Adrenal gland (tissue), 5 donors: Measurements from ENCODE around the gene SEC14L6.

ENCODE experiments used
- POLR2A ChIP-seq, 2 donors: fragments of 450-650 bp; IDR thresholded peaks; one replicate each; pipeline ENCODE4 v1.6.1; 2017; ENCODE audit warnings: antibody characterized with exemption in 2 of 2, mild to moderate bottlenecking in 2 of 2, moderate library complexity in 1 of 2
- TF ChIP-seq, protein P1 (sequence below), 6 experiments: fragments of 450-650 bp in 4 of 6; fragments of 200-600 bp in 2 of 6; sonication (generic) in 1 of 6; IDR thresholded peaks; 1 replicate in 5 of 6; 2 replicates in 1 of 6; pipeline versions ENCODE4 v1.5.1 to v1.8.0; 2016 to 2021; ENCODE audit warnings: antibody characterized with exemption in 6 of 6, mild to moderate bottlenecking in 2 of 6, moderate library complexity in 1 of 6
- donor health status: DM: no; HTN: no; CAD: no.

DNA sequence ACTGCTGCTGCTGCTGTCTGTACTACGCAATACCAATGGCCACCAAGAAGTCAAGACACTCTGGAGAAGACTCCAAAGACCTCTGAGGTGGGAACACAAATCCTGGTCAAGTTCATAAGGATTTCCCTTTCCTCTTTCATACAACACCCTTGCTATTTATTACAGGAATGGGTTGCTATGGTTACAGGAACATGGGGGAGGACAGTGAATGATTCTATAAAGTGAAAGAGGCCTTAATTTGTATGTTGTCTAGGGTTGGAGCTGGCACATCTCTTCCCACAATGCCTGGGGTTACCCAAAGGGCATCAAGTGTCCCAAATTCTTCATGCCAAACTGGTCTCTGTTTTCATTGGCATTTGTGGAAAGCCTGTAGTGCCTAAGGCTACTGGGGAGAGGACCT lies 63.4 kb downstream of the SEC14L6 start:
- TF ChIP-seq, protein P1, sequence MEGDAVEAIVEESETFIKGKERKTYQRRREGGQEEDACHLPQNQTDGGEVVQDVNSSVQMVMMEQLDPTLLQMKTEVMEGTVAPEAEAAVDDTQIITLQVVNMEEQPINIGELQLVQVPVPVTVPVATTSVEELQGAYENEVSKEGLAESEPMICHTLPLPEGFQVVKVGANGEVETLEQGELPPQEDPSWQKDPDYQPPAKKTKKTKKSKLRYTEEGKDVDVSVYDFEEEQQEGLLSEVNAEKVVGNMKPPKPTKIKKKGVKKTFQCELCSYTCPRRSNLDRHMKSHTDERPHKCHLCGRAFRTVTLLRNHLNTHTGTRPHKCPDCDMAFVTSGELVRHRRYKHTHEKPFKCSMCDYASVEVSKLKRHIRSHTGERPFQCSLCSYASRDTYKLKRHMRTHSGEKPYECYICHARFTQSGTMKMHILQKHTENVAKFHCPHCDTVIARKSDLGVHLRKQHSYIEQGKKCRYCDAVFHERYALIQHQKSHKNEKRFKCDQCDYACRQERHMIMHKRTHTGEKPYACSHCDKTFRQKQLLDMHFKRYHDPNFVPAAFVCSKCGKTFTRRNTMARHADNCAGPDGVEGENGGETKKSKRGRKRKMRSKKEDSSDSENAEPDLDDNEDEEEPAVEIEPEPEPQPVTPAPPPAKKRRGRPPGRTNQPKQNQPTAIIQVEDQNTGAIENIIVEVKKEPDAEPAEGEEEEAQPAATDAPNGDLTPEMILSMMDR (IDR thresholded peaks at IDR 0.05) = no peak
- TF ChIP-seq POLR2A (IDR thresholded peaks at IDR 0.05) = no peak
